ENCODE data around the gene PTK7. TPM values are rescaled to one million over a fixed set of nuclear protein-coding genes. Genes with fewer than 3 reads are reported as not detected.
A peak's percentile ranks its signal among the peaks of the same experiment; 100 is the strongest.

PTK7 gene
- total and polyA plus RNA-seq, 2 donors (not counting 1 experiment from before 2014, with no cell fraction given): not detected

DNA sequence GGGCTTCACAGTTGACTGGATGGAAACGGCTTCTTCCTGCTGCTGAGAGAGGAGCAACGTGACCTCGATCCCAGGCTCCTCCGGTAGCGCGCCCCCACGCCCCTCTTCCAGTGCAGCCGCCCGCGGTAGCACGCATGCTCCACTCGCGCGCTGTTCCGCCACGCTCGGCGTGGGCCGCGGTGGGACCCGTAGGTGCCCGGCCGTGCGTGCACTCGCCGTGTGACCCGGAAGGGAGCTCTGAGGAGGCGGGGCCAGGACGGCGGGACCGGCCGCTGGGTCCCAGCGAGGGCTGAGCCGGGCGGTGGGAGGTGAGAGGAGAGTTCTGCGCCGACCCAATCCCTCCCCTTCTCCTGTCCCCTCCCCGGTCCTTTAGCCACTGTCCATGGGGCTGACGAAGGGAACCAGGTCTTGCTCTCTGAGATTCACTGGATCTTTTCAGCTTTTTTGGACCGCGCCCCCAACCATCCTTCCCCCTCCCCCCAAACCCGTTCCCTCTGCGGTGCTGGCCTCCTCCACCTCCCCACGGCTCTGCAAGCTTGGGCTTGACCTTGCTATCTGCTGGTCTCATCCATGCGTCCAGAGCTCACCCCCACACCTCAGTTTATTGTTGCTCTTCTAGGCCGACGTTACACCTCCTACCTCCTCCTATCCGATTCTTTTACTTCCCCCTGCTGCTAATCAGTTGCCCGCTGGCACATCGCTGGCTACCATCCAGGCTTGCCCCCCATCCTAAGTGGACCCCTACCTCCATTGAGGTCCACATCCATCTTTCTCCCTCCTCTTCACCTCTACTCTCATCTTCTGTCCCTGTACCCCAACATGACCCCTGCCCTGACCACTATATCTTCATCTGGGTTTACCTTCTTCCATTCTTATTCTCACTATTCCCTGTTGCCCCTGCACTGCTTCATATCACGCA lies 106.1 kb downstream of the PTK7 start, which contains the start of gene CUL9:
TSS of gene CUL9 (plus strand) at position 255 of the 919 bp plus-strand sequence. CDS start 2,115 bp downstream, outside the sequence.
- H3K27ac ChIP-seq (ENCODE audit: low read length in 2 of 2): peak within 1 kb of the TSS; percentile 64 to 87
- peaks cover 6 to 46% of the 10 kb centered on the region in 2 experiments for H3K36me3 ChIP-seq (replicated peaks in 1 of 2; ENCODE audit: control extremely low read depth in 1 of 2, control insufficient read depth in 1 of 2, extremely low read depth in 1 of 2, insufficient read depth in 2 of 2, low read length in 1 of 2)
- peaks cover 20% of the 10 kb centered on the region in 2 donors for H3K4me1 ChIP-seq (ENCODE audit: control insufficient read depth in 2 of 2, insufficient read depth in 2 of 2, low read length in 2 of 2)
- peak within 1 kb of the TSS; percentile 60 to 90 (median 74) for H3K4me3 ChIP-seq (ENCODE audit: control extremely low read depth in 1 of 5, extremely low read depth in 1 of 5, insufficient read depth in 1 of 5, low read depth in 2 of 5, low read length in 4 of 5)
- Mint-ChIP-seq H3K9me3 (ENCODE audit: insufficient read depth) (no peaks in the 10 kb centered on the region), H3K27ac (peak within 1 kb of the TSS; percentile 91), H3K27me3 (no peaks in the 10 kb centered on the region), H3K4me3 (peak within 1 kb of the TSS; percentile 92), H3K4me1 (peaks cover 38% of the 10 kb centered on the region)
- no peak for TF ChIP-seq EZH2 (IDR thresholded peaks at IDR 0.05; ENCODE audit: borderline replicate concordance, insufficient read depth, low read depth, low read length, poor library complexity, severe bottlenecking)
- TF ChIP-seq, protein P1, sequence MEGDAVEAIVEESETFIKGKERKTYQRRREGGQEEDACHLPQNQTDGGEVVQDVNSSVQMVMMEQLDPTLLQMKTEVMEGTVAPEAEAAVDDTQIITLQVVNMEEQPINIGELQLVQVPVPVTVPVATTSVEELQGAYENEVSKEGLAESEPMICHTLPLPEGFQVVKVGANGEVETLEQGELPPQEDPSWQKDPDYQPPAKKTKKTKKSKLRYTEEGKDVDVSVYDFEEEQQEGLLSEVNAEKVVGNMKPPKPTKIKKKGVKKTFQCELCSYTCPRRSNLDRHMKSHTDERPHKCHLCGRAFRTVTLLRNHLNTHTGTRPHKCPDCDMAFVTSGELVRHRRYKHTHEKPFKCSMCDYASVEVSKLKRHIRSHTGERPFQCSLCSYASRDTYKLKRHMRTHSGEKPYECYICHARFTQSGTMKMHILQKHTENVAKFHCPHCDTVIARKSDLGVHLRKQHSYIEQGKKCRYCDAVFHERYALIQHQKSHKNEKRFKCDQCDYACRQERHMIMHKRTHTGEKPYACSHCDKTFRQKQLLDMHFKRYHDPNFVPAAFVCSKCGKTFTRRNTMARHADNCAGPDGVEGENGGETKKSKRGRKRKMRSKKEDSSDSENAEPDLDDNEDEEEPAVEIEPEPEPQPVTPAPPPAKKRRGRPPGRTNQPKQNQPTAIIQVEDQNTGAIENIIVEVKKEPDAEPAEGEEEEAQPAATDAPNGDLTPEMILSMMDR (IDR thresholded peaks at IDR 0.05): no peak
- H3K9me3 ChIP-seq (ENCODE audit: control extremely low read depth in 1 of 3, control insufficient read depth in 2 of 3, insufficient read depth in 1 of 3, low read length in 2 of 3): no peaks in the 10 kb centered on the region
- H3K4me2 ChIP-seq (replicated peaks; ENCODE audit: low read depth, low read length, poor library complexity, severe bottlenecking): peak within 1 kb of the TSS; percentile 89
- H3K27me3 ChIP-seq (replicated peaks in 1 of 4; ENCODE audit: control extremely low read depth in 1 of 4, control insufficient read depth in 3 of 4, insufficient read depth in 4 of 4, low read length in 3 of 4): no peaks in the 10 kb centered on the region
- H4K20me1 ChIP-seq (ENCODE audit: control insufficient read depth, insufficient read depth, low read length, poor library complexity, severe bottlenecking): no peaks in the 10 kb centered on the region
- peak; percentile 90 for DNase-seq
- ATAC-seq (ENCODE audit: low read depth): peak; percentile 99
- WGBS (ENCODE audit: insufficient coverage): 1% methylated on average over 50 of the region's 51 CpGs
- H2AFZ ChIP-seq (ENCODE audit: insufficient read depth, low read depth, low read length, poor library complexity, severe bottlenecking): peak within 1 kb of the TSS; percentile 87
- H3K9ac ChIP-seq (ENCODE audit: low read length): peak within 1 kb of the TSS; percentile 81
- POLR2A ChIA-PET: interaction anchor here (0.6 to 1.7 kb wide), 6 partner anchors 9 to 400 kb away, joined by 3 to 7 read pairs (median 5); partner anchors contain the start of genes BICRAL and DNPH1
- H3K79me2 ChIP-seq (ENCODE audit: control insufficient read depth, insufficient read depth, low read length): peaks cover 71% of the 10 kb centered on the region
- intact Hi-C loops (cut with micrococcal nuclease): loop anchor here (1.0 to 2.0 kb wide), 4 partner anchors 8 to 295 kb away; partner anchors contain the start of genes CNPY3, DNPH1 and TJAP1
- CTCF ChIA-PET: interaction anchor here (0.6 to 1.1 kb wide), 5 partner anchors 10 to 253 kb away, joined by 3 to 8 read pairs (median 3); partner anchors contain the start of genes CNPY3, DNPH1 and SRF
